Left hindlimb (tissue), 1 donor: ENCODE results near the gene PDLIM5.
"Not testable (repeated sequence)": the region's sequence is repeated elsewhere in the genome, so short reads cannot be mapped to it uniquely, and the experiment has no call there.

Experiments used
- DNase-seq: peaks from one replicate; pipeline ENCODE4 v3.0.0-alpha.2; 2018

PDLIM5 gene, protein sequence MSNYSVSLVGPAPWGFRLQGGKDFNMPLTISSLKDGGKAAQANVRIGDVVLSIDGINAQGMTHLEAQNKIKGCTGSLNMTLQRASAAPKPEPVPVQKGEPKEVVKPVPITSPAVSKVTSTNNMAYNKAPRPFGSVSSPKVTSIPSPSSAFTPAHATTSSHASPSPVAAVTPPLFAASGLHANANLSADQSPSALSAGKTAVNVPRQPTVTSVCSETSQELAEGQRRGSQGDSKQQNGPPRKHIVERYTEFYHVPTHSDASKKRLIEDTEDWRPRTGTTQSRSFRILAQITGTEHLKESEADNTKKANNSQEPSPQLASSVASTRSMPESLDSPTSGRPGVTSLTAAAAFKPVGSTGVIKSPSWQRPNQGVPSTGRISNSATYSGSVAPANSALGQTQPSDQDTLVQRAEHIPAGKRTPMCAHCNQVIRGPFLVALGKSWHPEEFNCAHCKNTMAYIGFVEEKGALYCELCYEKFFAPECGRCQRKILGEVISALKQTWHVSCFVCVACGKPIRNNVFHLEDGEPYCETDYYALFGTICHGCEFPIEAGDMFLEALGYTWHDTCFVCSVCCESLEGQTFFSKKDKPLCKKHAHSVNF

DNA sequence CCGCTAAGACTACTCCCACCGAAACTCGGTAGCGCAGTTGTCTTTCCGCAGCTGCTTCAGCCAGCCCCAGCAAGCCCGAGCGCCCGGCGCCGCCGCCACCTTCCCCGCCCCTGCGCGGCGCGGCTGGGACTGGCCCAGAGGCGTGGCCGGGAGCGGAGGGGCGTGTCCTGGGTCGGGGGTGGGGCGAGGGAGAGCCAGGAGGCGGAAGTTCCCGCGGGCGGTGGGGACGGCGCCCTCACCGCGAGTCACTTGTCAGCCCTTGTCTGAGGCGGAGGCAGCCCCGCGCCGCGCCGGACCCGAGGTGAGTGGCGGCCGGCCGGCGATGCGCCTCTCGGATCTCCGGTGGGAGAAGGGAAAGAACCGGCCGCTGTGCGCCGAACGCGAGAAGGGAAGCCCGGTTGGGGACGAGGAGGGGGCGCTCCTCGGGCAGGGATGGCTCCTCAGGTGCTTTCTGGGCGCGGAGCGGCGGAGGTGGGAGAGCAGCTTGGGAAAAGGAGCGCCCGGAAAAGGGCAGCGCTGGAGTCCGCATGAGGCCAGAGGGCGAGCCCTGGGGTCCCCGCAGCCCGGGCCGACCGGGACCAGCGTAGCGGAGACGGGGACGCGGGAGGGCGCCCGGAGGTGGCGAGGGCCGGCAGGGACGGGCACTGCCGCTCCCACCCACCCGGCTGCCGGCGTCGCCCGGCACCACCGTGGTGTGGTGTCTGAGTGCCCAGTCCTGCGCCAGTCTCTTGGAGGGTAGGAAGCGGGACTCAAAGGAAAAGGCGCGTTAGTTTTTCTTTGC, at the start of gene PDLIM5:
Gene PDLIM5 (plus strand): TSS at position 248 of the 781 bp plus-strand sequence. CDS start 3,347 bp downstream, outside the sequence.
- DNase-seq = peak; percentile 96

- DNase-seq = not testable (repeated sequence)
These were observed 49.3 kb upstream of the PDLIM5 start for GRCh38 chr4:94402439-94402838.

DNA sequence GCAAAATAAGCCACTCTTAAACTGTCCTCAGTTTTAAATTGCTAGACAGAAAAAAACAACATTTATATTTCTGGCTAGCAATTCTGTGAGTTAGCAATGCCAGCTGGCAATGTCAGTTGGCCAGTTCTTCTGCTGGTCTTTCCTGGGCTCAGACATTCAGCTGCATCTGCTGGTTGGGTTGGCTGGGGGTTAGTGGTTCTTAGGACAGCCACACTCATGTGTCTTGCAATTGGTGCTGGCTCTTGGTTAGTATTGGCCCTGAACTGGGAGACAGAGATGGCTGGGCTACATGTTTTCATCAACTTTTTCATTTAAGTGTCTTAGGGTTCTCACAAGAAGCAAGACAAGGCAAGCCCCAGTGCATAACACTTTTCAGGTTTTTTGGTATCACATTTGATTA, 48.0 kb upstream of the PDLIM5 start:
- peak; percentile 39 for DNase-seq

GRCh38 chr4:94406668-94407437, 44.9 kb upstream of the PDLIM5 start:
- peak; percentile 60 for DNase-seq

DNA sequence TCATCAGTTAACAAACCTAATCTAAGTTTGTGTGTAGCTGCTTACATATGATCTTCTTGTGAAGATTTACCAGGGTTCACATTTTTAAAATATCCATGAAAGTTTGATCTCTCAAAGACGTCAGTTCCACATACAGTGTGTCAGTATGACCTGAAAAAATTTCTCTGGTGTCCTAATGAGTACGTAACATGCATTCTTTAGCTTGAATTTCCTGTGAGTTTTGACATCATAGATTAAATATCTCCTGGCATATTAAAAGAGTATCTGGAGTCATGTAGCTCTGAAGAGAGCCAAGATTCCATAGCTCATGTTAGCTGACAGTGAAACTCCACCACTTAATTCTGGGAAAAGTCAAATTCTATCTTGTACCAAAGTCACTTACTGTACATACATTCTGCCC, 43.9 kb upstream of the PDLIM5 start:
- DNase-seq = no peak

DNA sequence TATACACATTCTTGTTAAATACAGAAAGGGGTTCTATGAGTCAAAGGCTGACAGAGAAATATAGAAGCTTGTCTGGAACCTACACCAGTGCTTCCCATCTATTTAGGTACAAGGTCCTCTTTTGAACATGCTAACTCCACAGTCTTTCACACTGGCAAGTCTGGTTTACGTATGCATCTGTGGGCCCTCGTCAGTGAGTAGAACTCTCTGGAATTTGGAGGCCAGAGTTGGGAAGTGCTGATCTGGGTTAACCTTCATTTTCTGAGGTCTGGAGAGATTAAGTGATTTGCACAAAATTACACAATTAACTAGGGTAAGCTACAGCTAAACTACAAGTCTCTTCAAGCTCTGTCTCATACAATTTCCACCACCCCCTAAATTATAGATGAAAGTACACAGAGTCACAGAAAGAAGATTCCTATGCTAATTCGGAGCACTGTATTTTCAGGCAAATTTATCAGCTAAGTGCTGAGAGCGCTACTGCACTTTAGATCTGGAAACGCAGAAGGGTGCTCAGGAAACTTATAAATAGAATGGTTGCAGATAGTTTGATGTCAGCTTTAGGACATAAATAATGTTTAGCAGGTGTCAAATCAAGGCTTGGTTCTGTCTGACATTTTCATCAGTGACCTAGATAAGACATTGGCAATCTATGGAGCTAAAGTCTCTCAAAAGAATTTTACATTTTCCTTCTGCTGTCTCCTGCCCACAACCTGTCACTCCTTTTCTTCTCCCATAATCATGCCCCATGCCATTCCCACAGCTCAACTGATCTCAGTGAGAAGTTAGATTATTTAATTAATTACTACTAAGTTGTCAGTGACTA, 43.0 kb upstream of the PDLIM5 start:
- DNase-seq = no peak

DNA sequence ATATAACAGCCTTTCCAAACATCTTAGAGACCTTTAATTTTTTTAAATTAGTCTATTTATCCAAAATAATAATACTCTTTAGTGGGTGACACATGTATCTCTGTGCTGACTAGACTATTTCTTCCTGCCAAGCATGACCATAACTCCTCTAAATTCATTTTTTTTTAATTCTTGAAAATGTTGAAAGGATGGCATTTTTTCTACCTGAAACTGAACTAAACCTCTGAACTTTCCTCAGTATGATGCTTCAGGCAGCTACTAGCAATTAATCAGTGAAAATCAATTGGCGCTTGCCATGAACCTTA, 42.4 kb upstream of the PDLIM5 start:
- no peak for DNase-seq

- DNase-seq = no peak
These were observed 41.8 kb upstream of the PDLIM5 start for GRCh38 chr4:94409962-94410361.

DNA sequence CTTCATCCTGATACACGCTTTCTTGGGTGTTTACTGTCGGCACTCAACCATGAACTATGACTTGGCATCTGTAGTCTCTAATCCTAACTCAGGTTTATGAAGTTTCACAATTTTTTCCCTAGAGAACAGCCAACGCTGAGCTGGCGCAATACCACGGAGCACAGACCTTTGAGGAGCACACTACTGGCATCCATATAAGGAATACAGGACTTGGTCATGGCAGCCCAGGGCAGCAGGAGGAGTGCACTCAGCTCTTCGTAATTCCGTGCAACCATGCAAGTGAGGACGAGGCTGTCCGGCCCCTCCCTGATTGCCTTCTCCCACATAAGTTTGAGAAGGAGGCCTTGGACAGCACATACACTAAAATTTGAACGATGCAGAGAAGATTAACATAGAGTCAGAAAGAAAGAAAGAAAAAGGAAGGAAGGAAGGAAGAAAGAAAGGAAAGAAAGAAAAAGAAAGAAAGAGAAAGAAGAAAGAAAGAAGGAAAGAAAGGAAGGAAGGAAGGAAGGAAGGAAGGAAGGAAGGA, 41.0 kb upstream of the PDLIM5 start:
- DNase-seq = peak; percentile 47

DNA sequence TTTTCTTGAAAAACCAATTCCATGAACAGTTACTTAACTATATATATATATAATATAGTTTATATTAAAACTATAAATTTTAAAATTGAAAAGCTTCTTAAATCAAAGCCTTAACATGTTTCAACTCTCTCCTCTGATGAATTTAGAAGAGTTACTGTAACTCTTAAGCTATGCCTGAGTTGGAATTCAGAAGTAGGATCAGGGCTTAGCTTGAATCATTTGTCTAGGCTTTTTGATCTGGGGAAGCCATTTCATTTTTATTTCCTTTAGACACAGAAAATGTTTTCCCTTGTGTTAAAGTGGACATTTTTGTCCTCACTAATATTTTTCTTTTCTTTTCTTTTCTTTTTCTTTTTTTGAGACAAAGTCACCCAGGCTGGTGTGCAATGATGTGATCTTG, 40.4 kb upstream of the PDLIM5 start:
- no peak for DNase-seq

DNA sequence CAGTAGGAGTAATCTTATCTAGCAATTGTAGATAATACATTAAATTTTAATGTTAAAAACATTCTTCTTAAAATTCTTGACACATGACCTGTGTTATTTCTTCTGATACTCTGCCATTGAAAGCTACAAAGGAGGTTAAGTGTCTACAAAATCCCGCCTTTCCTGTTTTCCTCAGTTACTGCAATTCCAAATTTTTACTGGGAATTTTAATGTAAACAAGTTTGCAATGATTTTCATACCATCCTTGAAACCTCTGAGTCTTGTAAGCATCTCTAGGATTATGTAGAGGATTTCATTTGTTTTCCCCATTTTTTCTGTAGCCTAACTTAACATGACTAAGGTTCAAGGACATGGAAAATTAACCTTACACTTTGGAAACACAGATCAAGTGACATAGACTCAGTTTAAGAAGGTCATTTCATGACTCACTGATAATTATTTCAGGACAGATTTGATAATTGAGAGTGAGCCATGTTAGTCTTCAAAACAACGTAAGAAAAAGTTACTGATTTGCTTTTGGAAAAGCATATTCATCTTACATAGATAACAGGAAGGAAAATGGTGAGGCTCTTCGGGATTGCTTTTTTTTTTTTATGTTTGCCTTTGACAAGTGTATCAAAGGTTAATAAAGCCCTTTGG, 39.6 kb upstream of the PDLIM5 start:
- no peak for DNase-seq

GRCh38 chr4:94412658-94413038, 39.1 kb upstream of the PDLIM5 start:
- DNase-seq = no peak

DNA sequence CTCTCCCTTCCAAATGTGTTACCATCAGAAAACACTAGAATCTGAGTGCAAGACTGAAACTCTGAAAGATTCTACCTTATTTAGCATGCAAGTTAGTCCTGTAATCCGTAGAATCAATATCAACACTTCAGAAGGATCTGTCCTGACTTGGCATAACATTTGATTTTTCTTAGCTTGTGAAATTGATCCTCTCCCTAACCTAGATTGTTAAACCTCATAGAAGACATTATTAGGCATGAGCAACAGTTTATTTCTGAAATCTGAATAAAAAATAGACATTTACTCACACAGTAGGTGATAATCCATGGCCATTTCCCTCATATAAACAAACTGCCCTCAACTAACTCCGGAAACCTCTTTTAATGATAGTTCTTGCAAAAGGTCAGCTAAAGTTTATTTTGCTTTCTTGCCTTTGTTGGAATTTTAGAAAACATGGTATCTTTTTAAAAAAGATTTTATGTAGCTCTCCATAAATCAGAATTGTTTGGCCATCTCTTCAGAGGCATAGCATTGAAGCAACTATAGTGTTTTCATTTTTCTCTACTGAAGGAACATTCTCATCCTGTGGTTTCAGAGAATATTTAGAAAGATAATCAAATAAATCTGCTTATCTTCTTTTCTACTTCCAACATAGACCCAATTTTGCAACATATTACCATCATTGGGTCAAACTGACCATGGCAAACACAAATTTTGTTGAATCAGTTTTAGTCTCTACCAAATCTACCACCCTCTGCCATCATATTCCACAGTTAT, 38.5 kb upstream of the PDLIM5 start:
- no peak for DNase-seq

DNA sequence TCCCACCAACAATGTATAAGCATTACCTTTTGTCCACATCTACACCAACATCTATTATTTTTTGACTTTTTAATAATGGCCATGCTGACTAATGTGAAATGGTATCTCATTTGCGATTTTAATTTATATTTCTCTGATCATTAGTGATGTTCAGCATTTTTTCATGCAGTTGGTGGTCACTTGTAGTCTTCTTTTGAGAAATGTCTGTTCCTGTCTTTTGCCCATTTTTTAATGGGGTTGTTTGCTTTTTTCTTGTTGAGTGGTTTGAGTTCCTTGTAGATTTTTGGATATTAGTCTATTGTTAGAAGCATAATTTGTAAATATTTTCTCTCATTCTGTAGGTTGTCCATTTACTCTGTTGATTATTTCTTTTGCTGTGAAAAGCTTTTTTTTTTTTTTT, 36.8 kb upstream of the PDLIM5 start:
- no peak for DNase-seq

- no peak for DNase-seq
These were observed 36.3 kb upstream of the PDLIM5 start for GRCh38 chr4:94415448-94415847.

DNA sequence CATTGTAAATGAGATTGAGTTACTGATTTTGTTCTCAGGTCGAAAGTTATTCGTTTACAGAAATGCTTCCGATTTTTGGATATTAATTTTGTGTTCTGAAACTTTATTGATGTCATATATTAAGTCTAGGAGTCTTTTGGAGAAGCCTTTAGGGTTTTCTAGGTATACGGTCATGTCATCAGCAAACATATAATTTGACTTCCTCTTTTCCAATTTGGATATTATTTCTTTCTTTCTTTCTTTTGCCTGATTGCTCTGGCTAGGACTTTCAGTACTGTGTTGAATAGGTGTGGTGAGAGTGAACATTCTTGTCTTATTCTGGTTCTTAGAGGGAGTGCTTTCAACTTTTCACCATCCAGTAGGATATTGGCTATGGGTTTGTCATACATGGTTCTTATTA, 35.4 kb upstream of the PDLIM5 start:
- DNase-seq = no peak

DNA sequence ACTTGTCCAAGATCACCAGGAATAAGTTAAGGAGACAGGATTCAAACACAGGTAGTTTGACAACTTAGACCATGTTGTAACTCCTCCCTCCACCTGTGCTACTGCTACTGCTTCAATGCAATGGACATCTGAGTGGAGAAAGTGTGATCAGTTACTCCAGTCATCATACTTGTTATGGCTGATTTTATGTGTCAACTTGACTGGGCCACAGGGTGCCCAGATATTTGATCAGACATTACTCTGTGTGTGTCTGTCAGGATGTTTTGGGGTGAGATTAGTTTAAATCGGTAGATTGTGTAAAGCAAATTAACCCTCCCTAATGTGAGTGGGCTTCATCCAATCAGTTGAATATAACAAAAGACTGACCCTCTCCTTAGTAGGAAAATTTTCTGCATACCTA, 34.8 kb upstream of the PDLIM5 start:
- no peak for DNase-seq

GRCh38 chr4:94419549-94419948, 32.2 kb upstream of the PDLIM5 start:
- DNase-seq = no peak

DNA sequence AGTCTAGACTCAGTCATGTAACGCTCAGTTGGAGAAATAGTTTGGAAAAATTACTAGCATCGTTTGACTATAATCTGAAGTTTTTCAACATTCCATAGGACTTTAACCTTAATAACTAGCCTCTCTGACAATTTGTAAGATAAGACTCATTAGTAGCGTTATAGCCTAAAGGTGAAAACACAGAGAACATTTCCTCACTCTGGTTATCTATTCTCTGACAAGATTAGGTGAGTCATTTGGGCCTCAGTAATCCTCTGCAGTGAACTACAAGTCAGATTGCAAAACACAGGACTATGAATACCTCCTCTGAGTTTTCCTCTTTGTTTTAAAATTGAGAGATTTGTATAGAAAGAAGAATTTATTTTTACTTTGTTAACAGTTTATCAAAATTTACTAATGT, 31.8 kb upstream of the PDLIM5 start:
- no peak for DNase-seq

- DNase-seq = no peak
These were observed 31.4 kb upstream of the PDLIM5 start for GRCh38 chr4:94420356-94420755.

- no peak for DNase-seq
These were observed 25.0 kb upstream of the PDLIM5 start for GRCh38 chr4:94426783-94427182.
